GM23338 (cell line): ENCODE measurements around the gene LUC7L2. TPM values are rescaled to one million over a fixed set of nuclear protein-coding genes. Genes with fewer than 3 reads are reported as not detected.
A peak's percentile ranks its signal among the peaks of the same experiment; 100 is the strongest.
"Not testable (repeated sequence)": the region's sequence is repeated elsewhere in the genome, so short reads cannot be mapped to it uniquely, and the experiment has no call there.

Source experiments
- ATAC-seq: fragments of 200-7000 bp; cut with Tn5 transposase; 3 replicates; pipeline ENCODE4 v1.9.1; 2020
- DNase-seq: peaks from one replicate; pipeline ENCODE4 v3.0.0-alpha.2; 2015; ENCODE audit warnings: low spot score
- H2AFZ ChIP-seq: fragments of 200-600 bp; sonication (generic); 2 replicates; pipeline ENCODE4 v1.8.0; 2016; ENCODE audit warnings: antibody characterized with exemption, mild to moderate bottlenecking, moderate library complexity
- H3F3A ChIP-seq: fragments of 200-600 bp; sonication (generic); replicated peaks from 2 replicates; pipeline ENCODE4 v1.8.0; 2017; ENCODE audit warnings: antibody characterized with exemption, mixed run types, low read depth
- H3K27ac ChIP-seq: fragments of 200-600 bp; sonication (generic); 2 replicates; pipeline ENCODE4 v1.6.1; 2016; ENCODE audit warnings: low read depth
- H3K27me3 ChIP-seq: fragments of 200-600 bp; sonication (generic); 2 replicates; pipeline ENCODE4 v1.8.0; 2016; ENCODE audit warnings: mild to moderate bottlenecking, mixed run types, moderate library complexity; ENCODE audit not compliant: insufficient read depth
- H3K36me3 ChIP-seq: fragments of 200-600 bp; sonication (generic); 2 replicates; pipeline ENCODE4 v1.8.0; 2016; ENCODE audit warnings: mild to moderate bottlenecking; ENCODE audit not compliant: insufficient read depth
- H3K4me1 ChIP-seq: fragments of 200-600 bp; sonication (generic); 2 replicates; pipeline ENCODE4 v1.8.0; 2016; ENCODE audit warnings: mild to moderate bottlenecking, moderate library complexity; ENCODE audit not compliant: insufficient read depth
- H3K4me2 ChIP-seq: fragments of 200-600 bp; sonication (generic); 2 replicates; pipeline ENCODE4 v1.7.1; 2017; ENCODE audit warnings: mixed run types
- H3K4me3 ChIP-seq: fragments of 200-600 bp; sonication (generic); 2 replicates; pipeline ENCODE4 v1.6.1; 2016; ENCODE audit warnings: mixed run types
- H3K79me2 ChIP-seq: fragments of 200-600 bp; sonication (generic); replicated peaks from 2 replicates; pipeline ENCODE4 v1.8.0; 2017; ENCODE audit warnings: mild to moderate bottlenecking; ENCODE audit not compliant: insufficient read depth
- H3K9me2 ChIP-seq: fragments of 200-600 bp; sonication (generic); 2 replicates; pipeline ENCODE4 v1.8.0; 2017; ENCODE audit not compliant: insufficient read depth
- H4K20me1 ChIP-seq: fragments of 200-600 bp; sonication (generic); replicated peaks from 2 replicates; pipeline ENCODE4 v1.8.0; 2017; ENCODE audit warnings: mild to moderate bottlenecking; ENCODE audit not compliant: insufficient read depth
- H3K27ac Mint-ChIP-seq: 2 replicates; pipeline ENCODE4 v1.8.0; 2020; ENCODE audit warnings: inconsistent platforms, mild to moderate bottlenecking, moderate library complexity, mixed read lengths
- H3K27me3 Mint-ChIP-seq: 3 replicates; pipeline ENCODE4 v1.8.0; 2022; ENCODE audit warnings: low read depth, mild to moderate bottlenecking, moderate library complexity, mixed read lengths, inconsistent platforms; ENCODE audit not compliant: insufficient read depth, poor library complexity
- H3K36me3 Mint-ChIP-seq: 3 replicates; pipeline ENCODE4 v1.8.0; 2021; ENCODE audit warnings: low read depth, mild to moderate bottlenecking, inconsistent platforms, moderate library complexity, mixed read lengths
- H3K4me1 Mint-ChIP-seq: 3 replicates; pipeline ENCODE4 v1.8.0; 2020; ENCODE audit warnings: mild to moderate bottlenecking, inconsistent platforms, mixed read lengths
- H3K4me3 Mint-ChIP-seq: 3 replicates; pipeline ENCODE4 v1.8.0; 2021; ENCODE audit warnings: moderate library complexity, mild to moderate bottlenecking, inconsistent platforms, mixed read lengths
- H3K9me3 Mint-ChIP-seq: 3 replicates; pipeline ENCODE4 v1.8.0; 2020; ENCODE audit warnings: moderate library complexity, mild to moderate bottlenecking, inconsistent platforms, mixed read lengths
- CTCF ChIP-seq, 2 experiments: fragments of 200-600 bp in 1 of 2; sonication (generic) in 1 of 2; conservative IDR thresholded peaks; 2 replicates each; pipeline versions ENCODE4 v1.5.1 to v1.6.1; 2016 to 2017; ENCODE audit warnings: antibody characterized with exemption in 2 of 2, low read depth in 2 of 2, mild to moderate bottlenecking in 2 of 2, moderate library complexity in 1 of 2
- ETS1 ChIP-seq: IDR thresholded peaks from 2 replicates; pipeline ENCODE4 v1.6.1; 2016; ENCODE audit warnings: antibody characterized with exemption
- EZH2 ChIP-seq: fragments of 200-600 bp; sonication (generic); IDR thresholded peaks from one replicate; pipeline ENCODE4 v1.8.0; 2017; ENCODE audit warnings: antibody characterized with exemption, mild to moderate bottlenecking, low read depth; ENCODE audit not compliant: unreplicated experiment
- EZH2phosphoT487 ChIP-seq: fragments of 200-600 bp; sonication (generic); IDR thresholded peaks from one replicate; pipeline ENCODE4 v1.8.1; 2018; ENCODE audit warnings: antibody characterized with exemption; ENCODE audit not compliant: unreplicated experiment
- NANOG ChIP-seq: IDR thresholded peaks from 2 replicates; pipeline ENCODE4 v1.6.1; 2016; ENCODE audit warnings: antibody characterized with exemption, borderline replicate concordance
- POLR2AphosphoS5 ChIP-seq: IDR thresholded peaks from 2 replicates; pipeline ENCODE4 v1.6.1; 2016; ENCODE audit warnings: antibody characterized with exemption, low read depth
- REST ChIP-seq: IDR thresholded peaks from one replicate; pipeline ENCODE4 v1.6.1; 2018; ENCODE audit warnings: antibody characterized with exemption; ENCODE audit not compliant: unreplicated experiment
- STAT1 ChIP-seq: IDR thresholded peaks from one replicate; pipeline ENCODE4 v1.6.1; 2016; ENCODE audit warnings: antibody characterized with exemption; ENCODE audit not compliant: unreplicated experiment
- ZNF114 ChIP-seq: fragments of 250-450 bp; sonication (Bioruptor Pico); IDR thresholded peaks from 2 replicates; pipeline ENCODE4 v1.5.0; 2020; ENCODE audit warnings: mild to moderate bottlenecking, moderate library complexity
- ZNF331 ChIP-seq: fragments of 250-450 bp; sonication (Bioruptor Pico); IDR thresholded peaks from 2 replicates; pipeline ENCODE4 v1.5.0; 2020; ENCODE audit warnings: low read depth, mild to moderate bottlenecking, moderate library complexity
- polyA plus RNA-seq: library from polyadenylated mRNA; unstranded; fragments of >200 nt; fragmentation: Nextera tagmentation; extraction: Ambion mirVana; gene quantifications from 2 replicates; pipeline ENCODE4 v1.2.1, GENCODE V29; 2016
- total RNA-seq: library from RNA; depleted of rRNA; stranded (reverse); fragments of >200 nt; shearing (Covaris generic); gene quantifications from 2 replicates; pipeline ENCODE4 v1.2.3, GENCODE V29; 2014

The LUC7L2 gene
- total and polyA plus RNA-seq, 2 experiments from 2014 or later, result 40.3 to 57.3 TPM

GRCh38 chr7:139321071-139321745, 38.5 kb upstream of the LUC7L2 start:
- no peak overlapping the region for H3K27ac Mint-ChIP-seq
- DNase-seq, result peak; percentile 75

GRCh38 chr7:139324709-139325108, 35.0 kb upstream of the LUC7L2 start:
- H3K27ac Mint-ChIP-seq, H3F3A ChIP-seq, H3K4me3 ChIP-seq, H3K36me3 Mint-ChIP-seq, H3K27me3 Mint-ChIP-seq, H3K27ac ChIP-seq, H3K4me3 Mint-ChIP-seq, H3K9me2 ChIP-seq, DNase-seq, H3K79me2 ChIP-seq, H2AFZ ChIP-seq, ATAC-seq, H3K4me2 ChIP-seq, H4K20me1 ChIP-seq, H3K27me3 ChIP-seq, H3K36me3 ChIP-seq, H3K9me3 Mint-ChIP-seq, H3K4me1 Mint-ChIP-seq, H3K4me1 ChIP-seq: not testable (repeated sequence)

More at GRCh38 chr7:139321071-139321745, 38.5 kb upstream of the LUC7L2 start:
- H3K4me1 ChIP-seq, result no peaks in the 10 kb centered on the region
- Mint-ChIP-seq H3K9me3 (no peaks in the 10 kb centered on the region), H3K4me1 (peaks cover 2% of the 10 kb centered on the region; the same call in 1 of the 3 replicates), H3K36me3 (no peaks in the 10 kb centered on the region), H3K4me3 (no peak overlapping the region), H3K27me3 (peaks cover 7% of the 10 kb centered on the region)
- peak; percentile 84 for ATAC-seq
- H3K4me3 ChIP-seq, result no peak overlapping the region
- peak; percentile 59 to 72 for TF ChIP-seq CTCF (conservative IDR thresholded peaks at IDR 0.05; ENCODE audit: low read depth in 2 of 2)
- TF ChIP-seq STAT1, result no peak
- H3K4me2 ChIP-seq, result no peak overlapping the region
- no peaks in the 10 kb centered on the region for H4K20me1 ChIP-seq
- H3K27me3 ChIP-seq, result no peaks in the 10 kb centered on the region
- no peak overlapping the region for H3K27ac ChIP-seq
- no peaks in the 10 kb centered on the region for H3F3A ChIP-seq
- H3K9me2 ChIP-seq, result no peaks in the 10 kb centered on the region
- no peaks in the 10 kb centered on the region for H3K36me3 ChIP-seq
- no peak overlapping the region for H2AFZ ChIP-seq
- H3K79me2 ChIP-seq, result no peaks in the 10 kb centered on the region

- no peak overlapping the region for H2AFZ ChIP-seq
- Mint-ChIP-seq H3K36me3 (no peaks in the 10 kb centered on the region), H3K27ac (no peak overlapping the region), H3K4me3 (no peak overlapping the region), H3K9me3 (no peaks in the 10 kb centered on the region), H3K4me1 (no peaks in the 10 kb centered on the region), H3K27me3 (peaks cover 5% of the 10 kb centered on the region)
- no peaks in the 10 kb centered on the region for H4K20me1 ChIP-seq
- no peaks in the 10 kb centered on the region for H3K4me1 ChIP-seq
- ATAC-seq, result no peak
- no peaks in the 10 kb centered on the region for H3K79me2 ChIP-seq
- no peaks in the 10 kb centered on the region for H3K27me3 ChIP-seq
- H3K9me2 ChIP-seq, result no peaks in the 10 kb centered on the region
- no peak overlapping the region for H3K4me3 ChIP-seq
- DNase-seq, result no peak
- H3F3A ChIP-seq, result no peaks in the 10 kb centered on the region
- no peak overlapping the region for H3K4me2 ChIP-seq
- no peak overlapping the region for H3K27ac ChIP-seq
- H3K36me3 ChIP-seq, result no peaks in the 10 kb centered on the region
- TF ChIP-seq ZNF331 (CRISPR knock-in tag), result no peak
- no peak for TF ChIP-seq CTCF (conservative IDR thresholded peaks at IDR 0.05; ENCODE audit: low read depth in 2 of 2)
- no peak for TF ChIP-seq ZNF114
- no peak for TF ChIP-seq EZH2
- TF ChIP-seq NANOG, result no peak
- TF ChIP-seq EZH2phosphoT487, result no peak
- TF ChIP-seq ETS1, result no peak
- TF ChIP-seq POLR2AphosphoS5, result no peak
- TF ChIP-seq REST, result no peak
These were observed 31.3 kb upstream of the LUC7L2 start for GRCh38 chr7:139328375-139328774.
